ENCODE data around the gene IL19. TPM values are rescaled to one million over a fixed set of nuclear protein-coding genes. Genes with fewer than 3 reads are reported as not detected.
A peak's percentile ranks its signal among the peaks of the same experiment; 100 is the strongest.

IL19 gene
- total RNA-seq, 6 donors from 2014 or later, result not detected

DNA sequence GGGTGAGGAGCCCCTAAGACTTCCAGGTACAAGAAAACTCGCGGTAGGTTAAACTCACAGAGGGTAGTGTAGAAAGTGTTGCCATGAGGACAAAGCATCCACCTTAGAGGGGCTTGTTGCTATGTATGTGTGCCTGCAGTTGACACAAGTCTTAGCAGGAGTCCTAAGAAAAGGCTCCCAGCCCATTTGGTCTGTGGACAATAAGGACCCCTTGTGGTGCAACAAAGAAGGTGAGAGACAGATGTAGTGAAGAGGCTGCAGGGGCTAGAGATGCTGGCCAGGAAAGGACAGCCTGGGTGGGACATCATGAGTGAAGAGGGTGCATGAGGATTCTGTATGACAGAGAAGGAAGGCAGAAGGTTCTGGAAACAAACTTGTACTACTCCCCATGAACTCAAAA is 38.0 kb downstream of the IL19 start:
- Histone ChIP-seq H3K9me3 (peaks cover 0 to 5% (median 2%) of the 10 kb centered on the region in 4 donors), H3K27ac (no peak overlapping the region), H3K27me3 (no peaks in the 10 kb centered on the region), H3K4me3 (no peak overlapping the region), H3K36me3 (no peaks in the 10 kb centered on the region), H3K4me1 (peaks cover 0 to 2% (median 0%) of the 10 kb centered on the region in 4 donors)
- peak; percentile 43 to 56 for ATAC-seq (ENCODE audit: low FRiP score in 2 of 2)
- TF ChIP-seq POLR2AphosphoS5 (IDR thresholded peaks at IDR 0.05) (no peak), CTCF (IDR thresholded peaks at IDR 0.05) (peak in 3 of 6 experiments; percentile 18 to 27 (median 20))
- 48 to 61% methylated on average over 2 of the region's 2 CpGs for WGBS, 2 donors
- DNase-seq, result no peak

DNA sequence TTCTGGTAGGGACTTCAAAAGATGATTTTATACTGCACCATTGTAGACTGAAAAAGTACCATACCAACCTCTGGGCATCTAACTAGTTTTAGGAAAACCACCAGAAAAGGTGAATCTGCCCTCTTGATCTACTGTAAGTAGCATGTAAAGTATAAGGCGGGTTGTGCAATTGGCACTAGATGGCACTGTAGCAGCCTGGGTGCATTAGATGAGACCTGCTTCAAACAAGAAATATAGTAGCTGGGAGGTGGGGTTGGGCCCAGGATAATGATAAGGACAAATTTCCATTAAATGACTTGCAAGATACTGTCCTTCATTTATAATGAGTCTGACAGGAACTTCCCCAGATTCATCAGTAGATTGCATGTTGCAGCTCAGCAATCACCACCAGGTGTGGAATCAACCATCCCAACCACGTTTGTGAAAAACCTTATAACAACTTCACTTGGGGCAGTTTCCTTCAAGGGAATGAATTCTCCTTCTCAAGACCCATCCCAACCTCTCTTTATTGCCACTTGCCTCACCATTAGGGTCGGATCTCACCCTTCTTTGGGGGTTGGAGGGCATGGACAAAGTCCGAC is 39.0 kb downstream of the IL19 start:
- peak in 1 of 2 donors; percentile 47 for DNase-seq
- H3K36me3 ChIP-seq, result no peaks in the 10 kb centered on the region
- H3K4me3 ChIP-seq, result no peak overlapping the region
- H3K4me1 ChIP-seq, result peaks cover 0 to under 1% (median 0%) of the 10 kb centered on the region in 4 donors
- peaks cover 0 to 5% (median 2%) of the 10 kb centered on the region in 4 donors for H3K9me3 ChIP-seq
- 66 to 74% methylated on average over 4 of the region's 4 CpGs for WGBS, 2 donors
- TF ChIP-seq POLR2AphosphoS5 (IDR thresholded peaks at IDR 0.05) (no peak), CTCF (IDR thresholded peaks at IDR 0.05) (peak in 2 of 6 experiments; percentile 26 to 34), POLR2A (IDR thresholded peaks at IDR 0.05) (no peak)
- H3K27ac ChIP-seq, result no peak overlapping the region
- ATAC-seq (ENCODE audit: low FRiP score in 2 of 2), result no peak
- no peaks in the 10 kb centered on the region for H3K27me3 ChIP-seq

DNA sequence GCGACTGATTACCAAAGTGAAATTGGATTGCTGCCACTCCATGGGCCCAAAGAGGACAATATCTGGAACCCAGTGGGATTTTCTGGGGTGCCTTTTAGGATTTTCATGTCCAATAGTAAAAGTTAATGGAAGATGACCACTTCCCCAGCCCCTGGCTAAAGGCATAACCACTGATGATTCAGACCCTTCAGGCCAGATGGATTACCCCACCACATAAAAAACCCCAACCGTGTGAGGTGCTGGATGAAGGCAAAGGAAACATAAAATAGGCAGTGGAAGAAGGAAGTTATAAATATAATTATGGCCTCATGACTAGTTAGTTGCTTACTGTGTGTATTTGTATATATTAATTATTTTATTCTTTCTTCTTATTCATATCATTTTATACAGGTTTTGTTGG is 41.9 kb downstream of the IL19 start:
- no peak for TF ChIP-seq POLR2AphosphoS5 (IDR thresholded peaks at IDR 0.05)
- no peak for TF ChIP-seq CTCF (IDR thresholded peaks at IDR 0.05)
- no peak for TF ChIP-seq POLR2A (IDR thresholded peaks at IDR 0.05)
- TF ChIP-seq EP300 (IDR thresholded peaks at IDR 0.05), result no peak
- DNase-seq, result no peak
- Histone ChIP-seq H3K27me3 (no peaks in the 10 kb centered on the region), H3K4me3 (no peak overlapping the region), H3K36me3 (no peaks in the 10 kb centered on the region), H3K4me1 (peaks cover 0 to 5% (median 0%) of the 10 kb centered on the region in 4 donors), H3K27ac (no peak overlapping the region), H3K9me3 (peaks cover 0 to 5% (median 2%) of the 10 kb centered on the region in 4 donors)
- 87% methylated on average over 2 of the region's 2 CpGs for WGBS, 2 donors
- no peak for ATAC-seq (ENCODE audit: low FRiP score in 2 of 2)

GRCh38 chr1:206814716-206815341 is 44.3 kb downstream of the IL19 start:
- no peak for DNase-seq
- TF ChIP-seq POLR2AphosphoS5 (IDR thresholded peaks at IDR 0.05) (no peak), CTCF (IDR thresholded peaks at IDR 0.05) (no peak), POLR2A (IDR thresholded peaks at IDR 0.05) (no peak), EP300 (IDR thresholded peaks at IDR 0.05) (no peak)

More at GRCh38 chr1:206814716-206815341, 44.3 kb downstream of the IL19 start:
- Histone ChIP-seq H3K9me3 (peaks cover 0 to 5% (median 2%) of the 10 kb centered on the region in 4 donors), H3K4me1 (peaks cover 0 to 5% (median 0%) of the 10 kb centered on the region in 4 donors), H3K27ac (no peak overlapping the region), H3K4me3 (no peak overlapping the region), H3K36me3 (no peaks in the 10 kb centered on the region), H3K27me3 (no peaks in the 10 kb centered on the region)
- ATAC-seq (ENCODE audit: low FRiP score in 2 of 2), result peak in 1 of 2 donors; percentile 64
- 50 to 58% methylated on average over 2 of the region's 2 CpGs for WGBS, 2 donors

Data from upper lobe of left lung (tissue), 6 donors.